ENCODE results near the gene HIVEP1.

The HIVEP1 gene

DNA sequence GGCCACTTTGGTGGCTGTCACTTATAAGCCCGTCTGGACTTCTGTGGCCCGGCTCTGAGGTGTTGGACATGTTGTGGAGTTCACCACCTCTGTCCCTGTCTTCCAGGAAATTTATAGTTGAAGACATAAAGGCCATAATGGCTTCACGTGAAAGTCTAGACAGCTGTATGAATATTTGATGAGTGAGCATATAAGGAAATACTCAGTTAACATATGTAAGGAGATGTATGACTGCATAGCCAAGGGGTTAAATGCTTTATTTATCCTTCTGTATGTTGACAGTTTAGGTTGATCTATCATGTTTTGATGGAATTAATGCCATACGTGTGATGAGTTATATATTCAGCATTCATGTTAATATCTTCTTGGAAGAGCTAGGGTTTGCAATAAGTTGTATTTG, 16.1 kb downstream of the HIVEP1 start:
- H3K27me3 ChIP-seq (ENCODE audit: control insufficient read depth in 5 of 5, insufficient read depth in 4 of 5, low read length in 5 of 5): no peaks in the 10 kb centered on the region
- peaks cover 0 to 8% (median 3%) of the 10 kb centered on the region in 5 donors for H3K4me1 ChIP-seq (ENCODE audit: control insufficient read depth in 5 of 5, insufficient read depth in 5 of 5, low read length in 5 of 5)
- H3K36me3 ChIP-seq (ENCODE audit: control insufficient read depth in 5 of 5, insufficient read depth in 5 of 5, low read length in 5 of 5): peaks cover 0 to 6% (median 2%) of the 10 kb centered on the region in 5 donors
- H3K4me3 ChIP-seq (ENCODE audit: low read depth in 1 of 5, low read length in 5 of 5): no peak overlapping the region
- no peak overlapping the region for H3K27ac ChIP-seq (ENCODE audit: low read depth, low read length)
- H3K9me3 ChIP-seq (ENCODE audit: control insufficient read depth in 5 of 5, low read length in 5 of 5): peaks cover 0 to 10% (median 4%) of the 10 kb centered on the region in 5 donors
- H3K9ac ChIP-seq (ENCODE audit: low read length in 5 of 5): no peak overlapping the region

DNA sequence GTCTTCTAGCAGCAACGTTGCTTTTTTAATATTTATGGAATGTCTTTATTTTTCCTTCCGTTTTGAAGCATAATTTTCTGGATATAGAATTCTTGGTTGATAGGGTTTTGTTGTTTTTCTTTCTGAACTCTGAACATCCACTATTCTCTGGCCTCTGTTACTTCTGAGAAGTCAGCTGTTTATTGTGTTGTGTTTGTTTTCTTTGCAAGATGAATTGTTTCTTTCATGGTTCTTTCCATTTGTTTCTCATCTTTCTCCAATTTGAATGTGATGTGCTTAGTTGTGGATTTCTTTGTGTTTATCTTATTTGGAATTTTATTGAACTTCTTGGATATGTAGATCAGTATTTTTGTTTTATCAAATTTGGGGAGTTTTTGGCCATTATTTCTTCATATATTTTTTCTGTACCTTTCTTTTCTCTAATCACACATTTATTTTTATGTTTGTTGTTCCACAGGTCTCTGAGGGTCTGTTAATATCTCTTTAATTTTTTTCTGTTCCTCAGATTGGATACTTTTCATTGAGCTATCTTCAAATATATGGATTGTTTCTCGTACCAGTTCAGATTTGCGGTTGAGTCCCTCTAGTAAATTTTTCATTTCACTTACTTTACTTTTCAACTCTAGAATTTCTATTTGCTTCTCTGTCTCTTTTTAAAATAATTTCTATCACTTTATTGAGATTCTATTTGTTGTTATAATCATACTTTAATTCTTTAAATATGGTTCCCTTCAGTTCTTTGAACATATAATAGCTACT, 18.0 kb downstream of the HIVEP1 start:
- no peak overlapping the region for H3K9ac ChIP-seq (ENCODE audit: low read length in 5 of 5)
- H3K4me1 ChIP-seq (ENCODE audit: control insufficient read depth in 5 of 5, insufficient read depth in 5 of 5, low read length in 5 of 5): peaks cover 0 to 18% (median 15%) of the 10 kb centered on the region in 5 donors
- no peak overlapping the region for H3K4me3 ChIP-seq (ENCODE audit: low read depth in 1 of 5, low read length in 5 of 5)
- peaks cover 0 to 6% (median 2%) of the 10 kb centered on the region in 5 donors for H3K36me3 ChIP-seq (ENCODE audit: control insufficient read depth in 5 of 5, insufficient read depth in 5 of 5, low read length in 5 of 5)
- peaks cover 0 to 10% (median 4%) of the 10 kb centered on the region in 5 donors for H3K9me3 ChIP-seq (ENCODE audit: control insufficient read depth in 5 of 5, low read length in 5 of 5)
- H3K27me3 ChIP-seq (ENCODE audit: control insufficient read depth in 5 of 5, insufficient read depth in 4 of 5, low read length in 5 of 5): no peaks in the 10 kb centered on the region
- no peak overlapping the region for H3K27ac ChIP-seq (ENCODE audit: low read depth, low read length)

DNA sequence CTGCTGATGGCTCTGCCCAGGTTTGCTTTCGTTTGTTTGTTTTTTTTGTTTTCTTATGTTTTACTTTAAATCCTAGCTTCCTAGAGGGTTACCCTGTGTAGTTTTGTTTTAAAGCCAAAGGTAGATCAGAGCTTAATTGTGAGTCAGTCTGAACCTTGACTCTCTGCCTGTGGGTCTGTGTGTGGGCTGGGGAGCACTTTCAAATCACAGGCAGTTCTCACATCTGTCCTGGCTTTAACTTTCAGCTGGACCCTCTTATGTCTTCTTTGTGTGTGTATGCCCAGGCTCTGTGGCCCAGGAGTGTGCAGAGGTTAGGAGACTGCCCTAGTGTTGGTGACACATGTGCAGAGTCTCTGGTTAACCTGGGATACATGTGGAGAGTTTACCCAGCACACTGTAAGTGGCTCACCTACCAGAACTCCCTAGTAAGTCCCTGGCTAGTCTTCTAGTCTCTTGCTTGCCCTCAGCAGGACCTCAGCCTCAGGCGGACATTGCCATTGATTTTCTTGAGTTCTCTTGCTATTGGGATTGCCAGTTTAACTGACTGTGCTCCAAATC, 19.0 kb downstream of the HIVEP1 start:
- Histone ChIP-seq H3K27ac (ENCODE audit: low read depth, low read length) (no peak overlapping the region), H3K36me3 (ENCODE audit: control insufficient read depth in 5 of 5, insufficient read depth in 5 of 5, low read length in 5 of 5) (peaks cover 0 to 6% (median 2%) of the 10 kb centered on the region in 5 donors), H3K9me3 (ENCODE audit: control insufficient read depth in 5 of 5, low read length in 5 of 5) (peaks cover 0 to 10% (median 4%) of the 10 kb centered on the region in 5 donors), H3K4me3 (ENCODE audit: low read depth in 1 of 5, low read length in 5 of 5) (no peak overlapping the region), H3K27me3 (ENCODE audit: control insufficient read depth in 5 of 5, insufficient read depth in 4 of 5, low read length in 5 of 5) (no peaks in the 10 kb centered on the region), H3K4me1 (ENCODE audit: control insufficient read depth in 5 of 5, insufficient read depth in 5 of 5, low read length in 5 of 5) (peaks cover 0 to 17% (median 14%) of the 10 kb centered on the region in 5 donors), H3K9ac (ENCODE audit: low read length in 5 of 5) (no peak overlapping the region)

DNA sequence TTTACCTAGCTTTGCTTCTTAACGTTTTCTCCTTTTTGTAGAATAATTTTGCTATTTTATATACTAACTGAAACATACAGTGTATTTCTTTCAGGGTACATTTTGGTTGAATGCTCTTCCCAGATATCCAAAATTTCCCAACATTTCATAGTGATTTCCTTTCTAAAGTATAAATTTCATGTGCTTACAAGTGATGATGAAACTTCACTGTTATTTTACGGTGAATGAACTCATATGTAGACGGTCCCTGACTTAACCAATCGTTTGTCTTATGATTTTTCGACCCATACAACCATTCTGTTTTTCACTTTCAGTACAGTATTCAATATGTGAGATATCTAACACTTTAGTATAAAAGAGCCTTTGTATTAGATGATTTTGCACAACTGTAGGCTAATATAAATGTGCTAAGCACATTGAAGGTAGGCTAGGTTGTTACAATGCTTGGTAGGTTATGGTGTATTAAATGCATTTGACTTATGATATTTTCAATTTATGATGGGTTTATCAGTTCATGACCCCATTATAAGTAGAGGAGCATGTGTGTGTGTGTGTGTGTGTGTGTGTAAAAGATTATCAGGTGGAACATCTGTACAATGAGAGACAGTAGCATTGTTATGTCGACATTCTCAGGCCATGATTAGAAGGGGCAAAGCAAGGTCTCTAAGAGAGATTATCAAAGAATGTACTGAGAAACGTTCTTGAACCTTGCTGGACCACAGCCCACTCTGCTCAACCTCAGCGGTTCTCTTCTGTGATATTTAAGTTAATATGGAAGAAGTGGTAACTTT, 20.9 kb downstream of the HIVEP1 start:
- Histone ChIP-seq H3K27ac (ENCODE audit: low read depth, low read length) (no peak overlapping the region), H3K9me3 (ENCODE audit: control insufficient read depth in 5 of 5, low read length in 5 of 5) (peaks cover 0 to 10% (median 4%) of the 10 kb centered on the region in 5 donors), H3K4me1 (ENCODE audit: control insufficient read depth in 5 of 5, insufficient read depth in 5 of 5, low read length in 5 of 5) (peaks cover 0 to 16% (median 11%) of the 10 kb centered on the region in 5 donors), H3K4me3 (ENCODE audit: low read depth in 1 of 5, low read length in 5 of 5) (no peak overlapping the region), H3K27me3 (ENCODE audit: control insufficient read depth in 5 of 5, insufficient read depth in 4 of 5, low read length in 5 of 5) (no peaks in the 10 kb centered on the region), H3K36me3 (ENCODE audit: control insufficient read depth in 5 of 5, insufficient read depth in 5 of 5, low read length in 5 of 5) (peaks cover 0 to 6% (median 2%) of the 10 kb centered on the region in 5 donors), H3K9ac (ENCODE audit: low read length in 5 of 5) (no peak overlapping the region)

DNA sequence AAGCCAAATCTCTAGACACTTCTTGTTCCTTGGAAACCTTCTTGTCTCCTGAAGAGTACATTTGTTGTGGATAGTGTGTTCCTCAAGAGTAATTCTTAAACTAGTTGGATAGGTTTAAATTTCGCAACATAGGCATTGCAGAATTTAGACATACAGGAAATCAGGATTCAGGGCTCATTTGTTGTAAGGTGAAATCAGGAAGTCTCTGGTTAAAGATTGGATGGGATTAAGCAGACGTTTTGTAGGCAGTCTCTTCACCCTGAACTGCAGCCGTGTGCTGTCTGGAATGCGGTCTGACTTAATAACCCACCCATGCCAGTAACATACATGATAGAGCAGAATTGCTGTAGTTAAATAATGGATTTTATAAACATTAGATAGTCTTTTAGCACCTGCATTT, 21.7 kb downstream of the HIVEP1 start:
- Histone ChIP-seq H3K4me1 (ENCODE audit: control insufficient read depth in 5 of 5, insufficient read depth in 5 of 5, low read length in 5 of 5) (peaks cover 0 to 16% (median 11%) of the 10 kb centered on the region in 5 donors), H3K27me3 (ENCODE audit: control insufficient read depth in 5 of 5, insufficient read depth in 4 of 5, low read length in 5 of 5) (no peaks in the 10 kb centered on the region), H3K9ac (ENCODE audit: low read length in 5 of 5) (no peak overlapping the region), H3K36me3 (ENCODE audit: control insufficient read depth in 5 of 5, insufficient read depth in 5 of 5, low read length in 5 of 5) (peaks cover 0 to 5% (median 2%) of the 10 kb centered on the region in 5 donors), H3K9me3 (ENCODE audit: control insufficient read depth in 5 of 5, low read length in 5 of 5) (peaks cover 0 to 10% (median 4%) of the 10 kb centered on the region in 5 donors), H3K27ac (ENCODE audit: low read depth, low read length) (no peak overlapping the region), H3K4me3 (ENCODE audit: low read depth in 1 of 5, low read length in 5 of 5) (no peak overlapping the region)

DNA sequence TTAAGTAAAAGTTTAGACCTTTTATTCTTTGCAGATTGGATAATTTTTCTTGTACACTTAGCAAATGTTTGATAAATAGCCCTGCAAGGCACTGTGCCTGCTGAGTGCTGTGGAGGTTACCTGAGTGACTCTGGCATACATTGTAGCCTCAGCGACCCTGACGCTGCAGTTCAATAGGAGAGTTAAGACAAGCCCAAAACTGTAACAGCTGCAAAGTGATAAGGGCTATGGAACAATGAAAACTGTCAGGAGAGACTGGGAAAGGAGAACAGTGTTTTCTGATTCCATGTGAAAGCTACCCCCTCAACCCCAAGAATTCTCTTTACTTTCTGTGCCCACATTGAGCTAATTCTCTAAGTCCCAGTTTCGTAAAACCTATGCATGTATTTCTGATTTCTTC, 22.2 kb downstream of the HIVEP1 start:
- no peak overlapping the region for H3K4me3 ChIP-seq (ENCODE audit: low read depth in 1 of 5, low read length in 5 of 5)
- no peak overlapping the region for H3K27ac ChIP-seq (ENCODE audit: low read depth, low read length)
- H3K9me3 ChIP-seq (ENCODE audit: control insufficient read depth in 5 of 5, low read length in 5 of 5): peaks cover 0 to 10% (median 4%) of the 10 kb centered on the region in 5 donors
- peaks cover 0 to 20% (median 11%) of the 10 kb centered on the region in 5 donors for H3K4me1 ChIP-seq (ENCODE audit: control insufficient read depth in 5 of 5, insufficient read depth in 5 of 5, low read length in 5 of 5)
- H3K36me3 ChIP-seq (ENCODE audit: control insufficient read depth in 5 of 5, insufficient read depth in 5 of 5, low read length in 5 of 5): peaks cover 0 to 3% (median 0%) of the 10 kb centered on the region in 5 donors
- no peaks in the 10 kb centered on the region for H3K27me3 ChIP-seq (ENCODE audit: control insufficient read depth in 5 of 5, insufficient read depth in 4 of 5, low read length in 5 of 5)
- no peak overlapping the region for H3K9ac ChIP-seq (ENCODE audit: low read length in 5 of 5)

DNA sequence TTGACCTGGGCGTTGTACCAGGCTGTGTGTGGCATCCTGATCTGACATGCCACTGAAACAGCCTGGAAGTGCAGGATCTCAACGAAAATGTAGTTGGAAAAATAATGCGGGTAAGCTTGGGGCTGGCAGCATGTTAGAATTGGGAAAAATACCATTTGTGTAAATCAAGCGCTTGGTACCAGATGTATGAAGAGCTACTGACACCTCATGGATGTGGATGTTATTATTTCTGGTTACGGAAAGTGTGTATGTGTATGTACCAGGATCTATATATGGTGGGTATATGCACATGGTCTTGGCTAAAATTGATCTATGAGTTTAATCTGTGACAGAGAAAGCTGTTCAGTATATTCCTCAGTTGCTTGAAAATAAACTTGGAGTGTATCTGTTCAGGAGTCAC, 22.7 kb downstream of the HIVEP1 start:
- Histone ChIP-seq H3K4me3 (ENCODE audit: low read depth in 1 of 5, low read length in 5 of 5) (no peak overlapping the region), H3K9ac (ENCODE audit: low read length in 5 of 5) (no peak overlapping the region)

DNA sequence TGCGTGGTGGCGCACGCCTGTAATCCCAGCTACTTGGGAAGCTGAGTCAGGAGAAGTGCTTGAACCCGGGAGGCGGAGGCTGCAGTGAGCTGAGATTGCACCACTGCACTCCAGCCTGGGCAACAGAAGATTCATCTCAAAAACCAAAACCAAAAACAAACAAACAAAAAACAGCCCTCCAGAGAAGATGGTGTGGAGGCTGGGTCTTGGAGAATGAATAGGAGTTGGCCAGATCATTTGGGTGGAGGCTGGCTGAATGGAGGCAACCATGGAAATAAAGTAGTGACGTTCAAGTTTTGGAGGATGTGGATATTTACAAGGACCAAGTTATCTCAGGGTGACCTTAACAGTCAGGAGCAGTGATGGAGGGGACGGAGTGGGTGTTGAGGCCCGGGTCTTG, 24.7 kb downstream of the HIVEP1 start:
- H3K36me3 ChIP-seq (ENCODE audit: control insufficient read depth in 5 of 5, insufficient read depth in 5 of 5, low read length in 5 of 5): no peaks in the 10 kb centered on the region
- peaks cover 0 to 26% (median 17%) of the 10 kb centered on the region in 5 donors for H3K4me1 ChIP-seq (ENCODE audit: control insufficient read depth in 5 of 5, insufficient read depth in 5 of 5, low read length in 5 of 5)
- H3K27ac ChIP-seq (ENCODE audit: low read depth, low read length): no peak overlapping the region
- H3K4me3 ChIP-seq (ENCODE audit: low read depth in 1 of 5, low read length in 5 of 5): no peak overlapping the region
- no peak overlapping the region for H3K9ac ChIP-seq (ENCODE audit: low read length in 5 of 5)
- no peaks in the 10 kb centered on the region for H3K9me3 ChIP-seq (ENCODE audit: control insufficient read depth in 5 of 5, low read length in 5 of 5)
- H3K27me3 ChIP-seq (ENCODE audit: control insufficient read depth in 5 of 5, insufficient read depth in 4 of 5, low read length in 5 of 5): no peaks in the 10 kb centered on the region

More for the DNA sequence above, 22.7 kb downstream of the HIVEP1 start:
- Histone ChIP-seq H3K27ac (ENCODE audit: low read depth, low read length) (no peak overlapping the region), H3K36me3 (ENCODE audit: control insufficient read depth in 5 of 5, insufficient read depth in 5 of 5, low read length in 5 of 5) (peaks cover 0 to 3% (median 0%) of the 10 kb centered on the region in 5 donors), H3K27me3 (ENCODE audit: control insufficient read depth in 5 of 5, insufficient read depth in 4 of 5, low read length in 5 of 5) (no peaks in the 10 kb centered on the region), H3K9me3 (ENCODE audit: control insufficient read depth in 5 of 5, low read length in 5 of 5) (peaks cover 0 to 7% (median under 1%) of the 10 kb centered on the region in 5 donors), H3K4me1 (ENCODE audit: control insufficient read depth in 5 of 5, insufficient read depth in 5 of 5, low read length in 5 of 5) (peaks cover 0 to 25% (median 14%) of the 10 kb centered on the region in 5 donors)

DNA sequence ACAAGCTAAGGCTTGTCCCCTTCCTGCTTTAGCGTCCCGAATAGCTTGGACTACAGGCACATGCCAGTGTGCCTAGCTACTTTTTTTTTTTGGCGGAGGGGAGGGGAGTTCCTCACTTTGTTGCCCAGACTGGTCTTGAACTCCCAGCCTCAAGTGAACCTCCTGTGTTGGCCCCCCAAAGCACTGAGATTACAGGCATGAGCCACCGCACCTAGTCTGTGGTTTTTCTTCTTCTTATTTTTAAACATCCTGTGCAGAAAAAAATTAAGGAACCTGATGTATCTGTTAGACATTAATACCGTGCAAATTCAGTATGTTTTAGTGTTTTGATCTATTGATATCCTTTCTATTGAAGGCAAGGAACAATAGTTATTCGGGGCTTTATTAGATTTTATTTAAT, 25.7 kb downstream of the HIVEP1 start:
- Histone ChIP-seq H3K27me3 (ENCODE audit: control insufficient read depth in 5 of 5, insufficient read depth in 4 of 5, low read length in 5 of 5) (no peaks in the 10 kb centered on the region), H3K36me3 (ENCODE audit: control insufficient read depth in 5 of 5, insufficient read depth in 5 of 5, low read length in 5 of 5) (no peaks in the 10 kb centered on the region), H3K9ac (ENCODE audit: low read length in 5 of 5) (no peak overlapping the region), H3K27ac (ENCODE audit: low read depth, low read length) (no peak overlapping the region), H3K9me3 (ENCODE audit: control insufficient read depth in 5 of 5, low read length in 5 of 5) (no peaks in the 10 kb centered on the region), H3K4me3 (ENCODE audit: low read depth in 1 of 5, low read length in 5 of 5) (no peak overlapping the region), H3K4me1 (ENCODE audit: control insufficient read depth in 5 of 5, insufficient read depth in 5 of 5, low read length in 5 of 5) (peaks cover 0 to 25% (median 17%) of the 10 kb centered on the region in 5 donors)

All from subcutaneous abdominal adipose tissue (tissue), 5 donors.